Neutrophil (primary cell): ENCODE results near the gene DPYSL3.

Source experiments
- H3K27ac ChIP-seq: fragments of 200-600 bp; sonication (generic); 2 replicates; pipeline ENCODE4 v1.5.1; 2016; ENCODE audit warnings: mild to moderate bottlenecking, moderate library complexity
- H3K27me3 ChIP-seq: fragments of 200-600 bp; sonication (generic); 2 replicates; pipeline ENCODE4 v1.6.0; 2016; ENCODE audit warnings: mild to moderate bottlenecking
- H3K36me3 ChIP-seq: fragments of 200-600 bp; sonication (generic); 2 replicates; pipeline ENCODE4 v1.5.1; 2017
- H3K4me1 ChIP-seq, 2 experiments: fragments of 200-600 bp in 1 of 2; sonication (generic) in 1 of 2; 1 replicate in 1 of 2; 2 replicates in 1 of 2; pipeline versions ENCODE4 v1.5.1 to v1.6.1; 2013 to 2016; ENCODE audit warnings: low read depth in 1 of 2, low read length in 1 of 2, mild to moderate bottlenecking in 1 of 2, moderate library complexity in 1 of 2; ENCODE audit not compliant: control insufficient read depth in 1 of 2, insufficient read depth in 1 of 2
- H3K4me3 ChIP-seq, 2 experiments: fragments of 200-600 bp in 1 of 2; sonication (generic) in 1 of 2; 1 replicate in 1 of 2; 2 replicates in 1 of 2; pipeline ENCODE4 v1.5.1; 2013 to 2016; ENCODE audit warnings: low read depth in 1 of 2, low read length in 1 of 2, mild to moderate bottlenecking in 1 of 2, moderate library complexity in 1 of 2
- H3K9me3 ChIP-seq: fragments of 200-600 bp; sonication (generic); 2 replicates; pipeline ENCODE4 v1.5.1; 2016
- CTCF ChIP-seq: fragments of 200-600 bp; sonication (generic); IDR thresholded peaks from 2 replicates; pipeline ENCODE4 v1.5.1; 2016; ENCODE audit warnings: antibody characterized with exemption

DPYSL3 gene

GRCh38 chr5:147437161-147437596 lies 72.7 kb downstream of the DPYSL3 start:
- H3K27ac ChIP-seq = no peak overlapping the region
- no peak overlapping the region for H3K4me3 ChIP-seq
- H3K27me3 ChIP-seq = no peaks in the 10 kb centered on the region
- no peaks in the 10 kb centered on the region for H3K9me3 ChIP-seq
- no peak for TF ChIP-seq CTCF
- H3K4me1 ChIP-seq = peaks cover 15 to 16% of the 10 kb centered on the region in 2 experiments
- no peaks in the 10 kb centered on the region for H3K36me3 ChIP-seq

- Histone ChIP-seq H3K4me1 (peaks cover 16 to 19% of the 10 kb centered on the region in 2 experiments), H3K27ac (no peak overlapping the region), H3K36me3 (no peaks in the 10 kb centered on the region), H3K9me3 (no peaks in the 10 kb centered on the region), H3K4me3 (no peak overlapping the region), H3K27me3 (no peaks in the 10 kb centered on the region)
- no peak for TF ChIP-seq CTCF
Observed at GRCh38 chr5:147436596-147436995, 73.3 kb downstream of the DPYSL3 start.

DNA sequence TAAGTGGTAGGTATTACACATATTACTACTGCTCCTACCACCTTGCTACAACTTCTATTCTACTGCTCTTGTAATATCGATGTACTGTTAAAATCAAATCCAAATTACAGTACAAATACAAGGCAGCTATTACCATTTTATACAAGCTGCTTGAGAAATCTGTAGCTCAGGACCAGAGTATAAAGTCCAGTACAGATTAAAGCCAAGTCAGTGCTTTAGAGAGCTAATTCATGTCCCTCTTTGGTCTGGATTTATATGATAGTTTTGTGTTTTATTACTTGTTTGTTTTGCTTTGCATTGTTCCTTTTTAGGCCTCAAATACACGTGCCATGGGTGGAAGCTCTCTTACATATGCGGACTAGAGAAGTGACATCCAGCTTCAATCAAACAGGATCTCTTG lies 75.8 kb downstream of the DPYSL3 start:
- Histone ChIP-seq H3K9me3 (no peaks in the 10 kb centered on the region), H3K4me3 (no peak overlapping the region), H3K27ac (no peak overlapping the region), H3K27me3 (no peaks in the 10 kb centered on the region), H3K36me3 (no peaks in the 10 kb centered on the region), H3K4me1 (peaks cover 16 to 19% of the 10 kb centered on the region in 2 experiments)
- no peak for TF ChIP-seq CTCF

DNA sequence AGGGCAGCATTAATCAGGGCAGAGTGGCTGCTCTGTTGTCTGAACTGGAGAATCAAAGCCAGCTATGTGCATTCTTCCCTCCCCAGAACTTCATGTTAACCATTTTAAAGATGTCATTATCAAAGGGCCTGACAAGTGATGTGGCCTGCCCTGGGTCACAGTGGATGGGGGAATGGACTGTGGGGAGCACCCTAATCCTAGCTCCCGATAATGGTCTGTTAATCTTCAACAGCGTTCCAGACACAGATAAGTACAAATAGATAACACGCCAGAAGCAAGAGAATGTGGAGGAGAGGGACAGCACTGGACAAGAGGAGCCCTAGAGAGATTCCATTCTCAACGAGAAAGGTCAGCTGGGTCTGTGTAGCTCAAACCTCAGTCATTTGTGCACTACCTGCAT lies 77.5 kb downstream of the DPYSL3 start:
- Histone ChIP-seq H3K36me3 (no peaks in the 10 kb centered on the region), H3K9me3 (no peaks in the 10 kb centered on the region), H3K27ac (no peak overlapping the region), H3K27me3 (no peaks in the 10 kb centered on the region), H3K4me1 (peaks cover 11 to 19% of the 10 kb centered on the region in 2 experiments), H3K4me3 (no peak overlapping the region)
- TF ChIP-seq CTCF = no peak

- H3K4me1 ChIP-seq = peaks cover 10 to 19% of the 10 kb centered on the region in 2 experiments
- H3K36me3 ChIP-seq = no peaks in the 10 kb centered on the region
- TF ChIP-seq CTCF = no peak
- H3K27ac ChIP-seq = no peak overlapping the region
- H3K4me3 ChIP-seq = no peak overlapping the region
- no peaks in the 10 kb centered on the region for H3K27me3 ChIP-seq
- H3K9me3 ChIP-seq = no peaks in the 10 kb centered on the region
Observed at GRCh38 chr5:147431586-147431985, 78.3 kb downstream of the DPYSL3 start.

DNA sequence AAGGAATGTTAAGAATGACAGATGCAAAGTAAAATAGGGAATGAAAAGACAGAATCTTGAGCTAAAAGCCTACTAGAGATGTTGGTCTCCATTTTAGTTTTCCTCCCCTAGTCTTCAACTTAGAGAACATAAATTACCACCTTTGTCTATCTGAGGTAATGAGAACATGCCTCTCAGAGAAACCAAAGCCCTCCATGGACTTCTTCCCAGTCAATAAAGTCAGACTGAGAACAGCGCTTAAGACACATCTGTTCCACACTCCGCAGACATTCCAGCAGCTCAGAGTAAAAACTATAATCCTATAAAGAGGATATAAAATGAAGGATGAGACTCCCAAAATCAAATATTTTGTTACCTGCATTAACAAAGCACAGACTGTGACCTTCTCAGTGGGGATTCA lies 79.2 kb downstream of the DPYSL3 start:
- H3K9me3 ChIP-seq = no peaks in the 10 kb centered on the region
- no peaks in the 10 kb centered on the region for H3K27me3 ChIP-seq
- no peak overlapping the region for H3K4me3 ChIP-seq
- H3K27ac ChIP-seq = no peak overlapping the region
- peaks cover 14 to 23% of the 10 kb centered on the region in 2 experiments for H3K4me1 ChIP-seq
- TF ChIP-seq CTCF = no peak
- no peaks in the 10 kb centered on the region for H3K36me3 ChIP-seq
